ENCODE measurements around the gene SCFD2. TPM values are rescaled to one million over a fixed set of nuclear protein-coding genes. Genes with fewer than 3 reads are reported as not detected.

The SCFD2 gene
- total RNA-seq, 1 donor: 33.2 TPM

DNA sequence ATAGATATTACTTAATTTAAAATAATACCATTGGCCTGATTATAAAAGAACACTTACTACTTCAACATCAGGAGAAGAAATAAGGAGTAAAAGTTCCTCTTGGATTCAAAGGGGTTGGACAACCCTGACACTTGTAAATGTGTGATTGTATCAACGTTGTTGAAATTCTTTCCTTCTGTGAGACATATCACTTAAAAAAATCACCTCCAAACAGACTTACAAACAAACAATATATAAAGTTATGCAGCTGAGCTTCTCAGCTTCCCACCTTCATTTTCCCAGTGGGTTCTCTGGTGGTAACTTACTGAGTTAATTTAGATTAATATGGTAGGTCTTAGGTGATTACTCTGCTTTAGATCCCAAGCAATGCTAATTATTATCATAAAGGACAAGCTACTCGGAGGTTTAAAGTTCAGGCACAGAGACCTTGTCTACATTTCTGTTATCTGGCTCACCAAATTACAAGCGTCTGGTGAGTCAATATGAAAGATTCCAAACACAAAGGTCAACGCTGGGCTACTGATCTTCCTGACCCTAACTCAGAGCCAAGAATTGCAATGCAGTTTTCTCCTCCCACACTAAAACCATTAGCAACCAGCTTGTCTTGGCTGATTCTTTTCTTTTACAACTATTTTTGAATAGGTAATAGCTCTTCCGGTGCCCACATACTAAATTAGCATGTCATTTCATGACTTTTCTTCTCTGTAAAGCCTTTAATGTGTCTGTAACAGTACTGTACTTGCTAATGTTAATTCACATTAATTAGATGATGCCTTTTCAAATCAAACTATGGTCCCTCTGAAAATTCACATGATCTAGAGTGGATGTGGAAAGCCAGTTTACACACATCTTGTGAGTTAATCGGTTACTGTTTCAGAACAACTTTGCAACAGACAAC, 346.1 kb downstream of the SCFD2 start:
- TF ChIP-seq, protein P1, sequence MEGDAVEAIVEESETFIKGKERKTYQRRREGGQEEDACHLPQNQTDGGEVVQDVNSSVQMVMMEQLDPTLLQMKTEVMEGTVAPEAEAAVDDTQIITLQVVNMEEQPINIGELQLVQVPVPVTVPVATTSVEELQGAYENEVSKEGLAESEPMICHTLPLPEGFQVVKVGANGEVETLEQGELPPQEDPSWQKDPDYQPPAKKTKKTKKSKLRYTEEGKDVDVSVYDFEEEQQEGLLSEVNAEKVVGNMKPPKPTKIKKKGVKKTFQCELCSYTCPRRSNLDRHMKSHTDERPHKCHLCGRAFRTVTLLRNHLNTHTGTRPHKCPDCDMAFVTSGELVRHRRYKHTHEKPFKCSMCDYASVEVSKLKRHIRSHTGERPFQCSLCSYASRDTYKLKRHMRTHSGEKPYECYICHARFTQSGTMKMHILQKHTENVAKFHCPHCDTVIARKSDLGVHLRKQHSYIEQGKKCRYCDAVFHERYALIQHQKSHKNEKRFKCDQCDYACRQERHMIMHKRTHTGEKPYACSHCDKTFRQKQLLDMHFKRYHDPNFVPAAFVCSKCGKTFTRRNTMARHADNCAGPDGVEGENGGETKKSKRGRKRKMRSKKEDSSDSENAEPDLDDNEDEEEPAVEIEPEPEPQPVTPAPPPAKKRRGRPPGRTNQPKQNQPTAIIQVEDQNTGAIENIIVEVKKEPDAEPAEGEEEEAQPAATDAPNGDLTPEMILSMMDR (IDR thresholded peaks at IDR 0.05; ENCODE audit: insufficient read depth, low read depth, low read length): no peak
- DNase-seq (ENCODE audit: low read depth): peak; percentile 89
- H3K4me3 ChIP-seq (ENCODE audit: low read depth, low read length): no peak overlapping the region

DNA sequence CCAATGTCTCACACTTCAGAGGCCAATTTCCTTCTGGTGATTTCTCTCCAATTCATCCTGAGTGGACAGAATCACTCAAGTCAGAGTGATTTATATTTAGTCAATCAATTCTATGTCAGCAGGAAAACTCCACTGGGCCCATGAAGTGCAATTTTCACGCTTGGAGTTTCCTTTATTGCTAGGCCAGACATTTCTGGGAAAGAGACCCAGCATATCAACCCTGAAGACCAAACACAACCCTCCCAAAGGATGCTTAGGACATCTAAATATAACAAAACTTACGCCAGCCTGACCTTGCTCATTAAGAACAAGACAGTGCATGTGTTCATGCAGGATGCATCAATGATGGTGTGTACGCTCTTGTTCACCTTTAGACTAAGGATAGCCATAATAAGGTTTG, 347.4 kb downstream of the SCFD2 start:
- TF ChIP-seq, protein P1 (IDR thresholded peaks at IDR 0.05; ENCODE audit: insufficient read depth, low read depth, low read length): no peak
- no peak for DNase-seq (ENCODE audit: low read depth)
- no peak overlapping the region for H3K4me3 ChIP-seq (ENCODE audit: low read depth, low read length)

DNA sequence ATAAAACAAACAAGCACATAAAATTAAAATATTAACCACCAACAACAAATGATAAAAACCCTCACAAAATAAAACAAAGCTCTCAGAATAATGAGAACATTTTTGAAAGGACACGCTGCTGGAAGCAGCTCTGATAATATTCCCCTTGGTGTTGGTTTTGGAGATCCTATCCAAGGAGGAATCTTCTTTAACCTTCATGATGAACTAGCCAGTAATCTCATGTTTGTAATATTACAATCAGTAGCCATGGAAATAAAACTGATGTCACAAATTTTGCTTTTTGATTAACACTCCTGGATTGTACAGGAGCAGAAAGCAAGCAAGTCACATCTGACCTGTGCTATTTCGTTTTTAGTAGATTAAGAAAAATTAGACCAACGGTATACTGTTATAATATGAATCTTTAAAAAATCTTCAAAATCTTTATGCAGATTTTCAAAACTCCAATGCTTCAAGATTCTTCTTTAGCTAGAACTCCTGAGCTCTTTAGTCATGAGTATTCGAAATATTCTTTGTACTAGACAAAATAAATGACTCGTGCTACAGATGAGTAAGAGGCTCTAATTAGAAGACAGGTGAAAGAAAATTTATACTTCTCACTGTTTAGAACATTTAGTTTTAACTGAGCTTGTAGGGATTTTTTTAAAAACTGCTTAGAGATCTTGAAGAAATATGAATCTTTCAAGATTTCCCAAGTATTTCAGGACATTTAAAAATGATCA, 349.6 kb downstream of the SCFD2 start:
- H3K4me3 ChIP-seq (ENCODE audit: low read depth, low read length): no peak overlapping the region
- TF ChIP-seq, protein P1 (IDR thresholded peaks at IDR 0.05; ENCODE audit: insufficient read depth, low read depth, low read length): no peak
- DNase-seq (ENCODE audit: low read depth): no peak

DNA sequence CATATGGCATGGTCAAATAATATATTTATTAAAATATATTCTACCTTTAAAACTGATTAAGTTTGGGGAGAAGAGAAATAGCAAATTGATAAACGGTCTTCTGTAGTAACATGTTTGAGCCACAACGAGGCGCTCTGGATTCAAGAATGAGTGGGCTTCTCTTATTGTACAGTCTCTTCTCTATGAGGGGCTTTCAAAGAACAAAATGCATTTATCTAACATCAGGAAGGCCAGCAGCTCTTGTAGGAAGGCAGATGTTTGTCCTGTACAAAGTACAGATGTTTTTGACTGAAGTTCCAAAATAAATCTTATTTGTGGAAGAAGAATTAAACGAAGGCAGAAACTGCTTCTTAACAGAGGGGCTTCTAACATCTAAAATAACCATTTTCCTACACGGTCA, 350.2 kb downstream of the SCFD2 start:
- TF ChIP-seq, protein P1 (IDR thresholded peaks at IDR 0.05; ENCODE audit: insufficient read depth, low read depth, low read length): peak; percentile 84
- no peak overlapping the region for H3K4me3 ChIP-seq (ENCODE audit: low read depth, low read length)
- peak; percentile 85 for DNase-seq (ENCODE audit: low read depth)

DNA sequence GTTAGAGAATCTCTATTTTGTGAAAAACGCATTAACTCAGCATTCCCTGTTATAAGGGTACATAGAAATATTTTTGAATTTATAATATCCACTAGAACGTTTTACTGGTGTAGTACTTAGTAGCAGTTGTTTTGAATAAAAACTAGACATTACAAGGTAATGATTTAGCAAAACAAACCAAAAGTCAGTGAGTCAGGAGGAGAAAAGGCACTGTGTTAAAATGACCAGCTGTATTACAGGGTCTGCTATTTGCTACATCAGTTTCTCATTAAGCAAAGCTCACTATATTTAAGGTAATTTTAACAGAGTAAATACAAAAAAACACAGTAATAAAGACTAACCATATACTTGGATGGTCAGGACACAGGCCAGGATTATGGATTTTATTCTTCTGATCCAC, 351.0 kb downstream of the SCFD2 start:
- TF ChIP-seq, protein P1 (IDR thresholded peaks at IDR 0.05; ENCODE audit: insufficient read depth, low read depth, low read length): no peak
- DNase-seq (ENCODE audit: low read depth): peak; percentile 45
- no peak overlapping the region for H3K4me3 ChIP-seq (ENCODE audit: low read depth, low read length)

DNA sequence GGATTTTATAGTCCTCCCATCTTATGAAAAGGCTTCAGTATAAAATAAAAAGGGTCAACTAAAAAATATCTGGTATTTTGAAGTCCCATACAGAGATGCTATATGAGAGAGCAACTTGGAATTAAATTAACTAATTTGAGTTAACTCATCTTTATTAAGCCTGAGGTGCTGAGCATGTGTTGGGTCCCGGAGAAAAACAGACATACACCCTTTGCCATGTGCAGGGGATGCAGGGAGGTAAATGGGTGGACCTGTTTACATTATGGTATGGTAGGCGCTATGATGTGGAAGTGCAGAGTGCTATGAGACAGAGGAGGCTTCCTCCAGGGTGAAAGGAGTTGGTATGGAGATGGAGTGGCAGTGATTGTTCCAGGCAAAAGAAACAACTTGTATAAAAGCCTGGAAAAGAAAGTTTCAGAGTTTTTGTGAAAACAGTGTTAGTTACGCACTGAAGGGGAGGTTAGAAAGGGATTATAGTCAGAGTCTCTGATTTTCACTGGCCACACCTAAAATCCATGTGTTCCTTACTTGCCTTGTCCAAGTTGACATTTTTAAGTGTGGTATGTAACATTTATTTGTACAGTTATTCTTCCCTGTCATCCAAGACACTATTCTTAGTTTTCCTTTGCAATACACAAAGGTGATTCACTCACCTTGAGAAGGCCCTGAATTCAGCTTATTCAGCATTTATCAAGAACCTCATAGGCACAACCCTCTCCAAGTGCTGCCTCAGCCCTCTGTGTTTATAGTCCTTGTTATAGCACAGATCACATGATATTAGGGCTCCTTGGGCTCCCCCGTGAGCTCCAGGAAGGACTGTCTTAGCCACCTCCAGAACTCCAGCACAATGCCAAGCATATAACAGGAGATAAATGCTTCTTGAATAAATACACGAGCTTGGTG, 351.7 kb downstream of the SCFD2 start:
- TF ChIP-seq, protein P1 (IDR thresholded peaks at IDR 0.05; ENCODE audit: insufficient read depth, low read depth, low read length): no peak
- H3K4me3 ChIP-seq (ENCODE audit: low read depth, low read length): no peak overlapping the region
- DNase-seq (ENCODE audit: low read depth): peak; percentile 28
